ENCODE measurements around the gene PDE4A. TPM values are rescaled to one million over a fixed set of nuclear protein-coding genes. Genes with fewer than 3 reads are reported as not detected.

Gene PDE4A
- total and polyA plus RNA-seq, 2 of the 8 experiments (the other 6 are each of a cell fraction or from before 2014, with no cell fraction given): 2.0 to 4.4 TPM

- TF ChIP-seq CHD7 (IDR thresholded peaks at IDR 0.05; ENCODE audit: insufficient replicate concordance, low read length): no peak
- TF ChIP-seq BCL11A (IDR thresholded peaks at IDR 0.05; ENCODE audit: low read depth in 2 of 2, low read length in 2 of 2): no peak
- TF ChIP-seq ASH2L (IDR thresholded peaks at IDR 0.05; ENCODE audit: low read length): no peak
These were observed 12.8 kb downstream of the PDE4A start (continued) for GRCh38 chr19:10433131-10433536.

Data from H1 (cell line).